NCI-H2029 (cell line): Measurements from ENCODE around the gene FASTKD3.
"Not testable (repeated sequence)": the region's sequence is repeated elsewhere in the genome, so short reads cannot be mapped to it uniquely, and the experiment has no call there.

Source experiments
- DNase-seq: peaks from one replicate; lab custom pipeline; 2025; lab: John Stamatoyannopoulos, UW

Gene FASTKD3

DNA sequence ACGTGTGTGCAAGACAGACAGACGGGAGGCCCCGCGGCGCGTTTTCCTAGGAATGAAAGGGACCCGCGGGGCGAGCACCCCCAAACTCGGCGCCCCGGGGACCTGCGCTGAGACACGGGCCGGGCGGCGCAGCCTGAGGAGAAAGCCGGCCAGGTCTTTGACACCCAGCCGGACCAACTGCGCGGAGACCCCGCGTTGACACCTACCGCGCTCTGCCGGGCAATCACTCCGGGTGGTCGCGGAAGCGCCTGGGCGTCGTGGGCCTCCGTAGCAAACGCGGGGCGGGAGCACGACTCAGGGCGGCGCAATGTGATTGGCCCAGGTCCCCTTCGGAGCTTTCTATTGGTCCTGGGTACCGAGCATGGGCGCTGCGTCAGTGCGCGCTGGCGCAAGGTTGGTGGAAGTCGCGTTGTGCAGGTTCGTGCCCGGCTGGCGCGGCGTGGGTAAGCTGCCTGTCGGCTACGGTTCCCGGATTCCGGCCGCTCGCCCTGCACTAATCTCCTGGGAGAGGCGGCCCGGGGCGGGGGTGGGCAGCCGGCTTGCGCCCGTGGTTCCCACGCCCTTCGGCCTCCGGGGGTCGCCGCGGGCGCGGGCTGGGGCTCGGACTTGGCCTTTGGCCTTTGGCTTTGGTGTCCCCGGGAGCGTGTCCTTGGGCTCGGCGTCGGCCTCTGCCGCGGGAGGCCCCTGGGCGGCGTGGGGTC lies at the start of gene FASTKD3, which contains the start of gene MTRR:
Gene FASTKD3 (minus strand): TSS at position 259 of the 701 bp plus-strand sequence. CDS start 948 bp downstream, outside the sequence.
Gene MTRR (plus strand): TSS at position 376 of the 701 bp plus-strand sequence. CDS start 1,647 bp downstream, outside the sequence.
- DNase-seq, result peak; percentile 91

- DNase-seq, result no peak
Measured at GRCh38 chr5:7917130-7918123, 48.6 kb upstream of the FASTKD3 start.

DNA sequence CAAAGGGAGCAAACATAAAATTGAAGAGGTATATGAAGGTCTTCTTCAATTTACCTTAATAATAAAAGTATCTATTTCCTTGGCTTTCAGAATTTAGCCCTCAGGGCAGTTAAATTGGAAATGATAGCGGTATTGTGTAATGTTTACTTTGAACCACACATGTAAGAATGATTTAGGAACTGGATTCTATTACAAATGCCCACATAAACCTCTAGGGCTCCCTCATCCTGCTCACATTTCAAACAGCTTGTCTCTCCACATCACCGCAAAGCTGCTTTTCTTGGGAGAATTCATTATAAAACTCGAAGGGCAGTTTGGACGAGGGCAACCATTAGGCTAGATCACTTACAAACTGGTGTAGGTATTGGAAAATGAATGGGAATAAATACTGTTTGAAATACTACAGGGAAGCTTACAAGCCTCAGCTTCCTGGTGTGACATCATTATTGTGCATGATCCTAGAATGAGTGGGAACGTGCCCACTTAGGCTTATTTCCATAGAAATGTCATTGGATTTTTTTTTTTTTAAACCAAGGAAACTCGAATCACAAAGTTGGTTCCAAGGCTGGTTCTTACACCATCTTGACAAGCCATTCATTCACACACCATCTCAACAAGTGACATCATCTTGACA lies 47.5 kb upstream of the FASTKD3 start:
- peak; percentile 32 for DNase-seq

GRCh38 chr5:7911429-7911771 lies 42.6 kb upstream of the FASTKD3 start:
- DNase-seq, result not testable (repeated sequence)

DNA sequence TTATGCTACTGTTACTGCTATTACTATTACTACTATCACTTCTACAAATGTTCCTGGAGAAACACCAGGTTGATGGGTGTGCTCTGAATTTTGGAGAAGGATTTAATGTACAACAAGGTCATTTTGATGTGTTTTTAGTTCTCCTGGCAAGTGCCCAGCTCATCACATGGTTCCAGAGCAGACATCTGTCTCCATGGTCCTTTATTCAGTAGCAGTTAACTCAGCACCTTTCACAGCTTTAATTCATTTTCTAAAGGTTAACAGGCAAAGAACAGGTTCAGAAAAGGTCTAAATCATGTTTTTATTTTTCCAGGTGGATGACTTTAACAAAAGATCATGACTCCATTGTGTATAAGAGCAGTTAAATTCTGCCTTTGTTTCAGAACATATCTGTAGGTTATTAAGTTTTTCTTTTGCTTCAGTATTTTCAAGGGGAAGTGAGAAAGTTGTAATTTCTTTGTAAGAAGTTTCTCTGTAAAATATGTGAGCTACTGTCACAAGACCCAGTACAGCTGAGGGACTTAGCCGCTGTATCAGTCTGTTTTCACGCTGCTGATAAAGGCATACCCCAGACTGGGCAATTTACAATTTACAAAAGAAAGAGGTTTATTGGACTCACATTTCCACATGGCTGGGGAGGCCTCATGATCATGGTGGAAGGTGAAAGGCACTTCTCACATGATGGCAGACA lies 42.1 kb upstream of the FASTKD3 start:
- DNase-seq, result no peak

DNA sequence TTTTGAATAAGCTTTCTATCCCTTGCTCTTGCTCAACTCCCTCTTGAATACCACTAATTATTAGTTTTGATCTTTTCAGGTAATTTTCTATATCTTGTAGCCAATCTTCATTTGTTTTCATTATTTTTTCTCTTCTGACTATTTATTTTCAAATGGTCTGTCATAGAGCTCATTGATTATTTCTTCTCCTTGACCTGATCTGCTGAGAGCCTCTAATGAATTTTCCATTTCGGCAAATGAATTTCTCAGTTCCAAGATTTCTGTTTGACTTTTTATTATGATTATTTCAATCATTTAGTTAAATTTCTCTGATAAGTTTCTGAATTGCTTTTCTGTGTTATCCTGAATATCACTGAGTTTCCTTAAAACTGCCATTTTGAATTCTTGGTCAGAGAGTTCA lies 39.5 kb upstream of the FASTKD3 start:
- no peak for DNase-seq

DNA sequence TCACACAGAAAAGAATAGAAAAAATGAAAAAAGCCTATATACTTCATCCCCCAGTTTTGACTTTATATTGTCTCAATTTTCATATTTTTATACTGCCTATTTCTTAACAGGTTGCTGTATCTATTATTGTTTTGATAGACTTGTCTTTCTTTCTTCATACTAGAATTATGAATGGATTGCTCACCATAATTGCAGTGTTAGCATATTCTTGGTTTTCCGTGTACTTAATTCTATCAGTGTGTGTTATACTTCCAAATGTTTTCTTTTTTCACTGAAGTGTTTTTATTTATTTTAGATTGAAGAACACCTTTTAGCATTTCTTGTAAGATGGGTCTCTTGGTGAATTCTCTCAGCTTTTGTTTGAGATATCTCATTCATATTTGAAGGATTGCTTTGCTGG lies 38.8 kb upstream of the FASTKD3 start:
- DNase-seq, result no peak

GRCh38 chr5:7904170-7904569 lies 35.3 kb upstream of the FASTKD3 start:
- no peak for DNase-seq

- DNase-seq, result no peak
Measured at GRCh38 chr5:7902666-7903625, 34.1 kb upstream of the FASTKD3 start.

DNA sequence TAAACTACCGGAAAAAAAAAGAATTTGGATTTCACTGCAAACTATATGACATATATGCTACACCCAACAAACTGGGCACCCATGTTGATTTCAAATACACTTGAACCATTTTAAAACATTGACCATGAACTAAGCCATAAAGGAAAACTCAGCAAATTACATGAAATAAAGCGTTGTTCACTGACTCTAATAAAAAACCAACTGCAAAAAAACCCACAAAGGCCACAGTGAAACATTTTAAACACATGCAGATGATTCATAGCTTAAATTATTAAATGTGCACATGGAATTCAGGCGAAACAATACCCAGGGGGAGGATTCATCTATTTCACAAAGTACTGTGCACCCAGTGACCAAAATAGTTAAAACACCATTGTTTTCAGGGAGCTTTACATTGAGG lies 33.4 kb upstream of the FASTKD3 start:
- no peak for DNase-seq

GRCh38 chr5:7897014-7897600 lies 28.3 kb upstream of the FASTKD3 start:
- DNase-seq, result peak; percentile 7

GRCh38 chr5:7894860-7895259 lies 26.0 kb upstream of the FASTKD3 start:
- no peak for DNase-seq

GRCh38 chr5:7894439-7894838 lies 25.6 kb upstream of the FASTKD3 start:
- DNase-seq, result no peak

DNA sequence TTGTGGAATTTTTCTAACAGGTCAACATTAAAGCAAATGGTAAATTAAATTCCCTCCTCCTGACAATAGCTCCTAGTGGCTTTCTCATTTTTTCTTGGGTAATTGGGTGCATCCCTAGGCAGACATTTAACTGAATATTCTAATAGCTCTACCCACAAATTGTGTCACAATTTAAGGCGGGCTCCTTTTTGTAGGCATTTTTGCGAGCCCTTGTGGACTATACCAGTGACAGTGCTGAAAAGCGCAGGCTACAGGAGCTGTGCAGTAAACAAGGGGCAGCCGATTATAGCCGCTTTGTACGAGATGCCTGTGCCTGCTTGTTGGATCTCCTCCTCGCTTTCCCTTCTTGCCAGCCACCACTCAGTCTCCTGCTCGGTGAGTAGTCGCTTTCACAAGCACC lies 20.1 kb upstream of the FASTKD3 start:
- DNase-seq, result no peak

DNA sequence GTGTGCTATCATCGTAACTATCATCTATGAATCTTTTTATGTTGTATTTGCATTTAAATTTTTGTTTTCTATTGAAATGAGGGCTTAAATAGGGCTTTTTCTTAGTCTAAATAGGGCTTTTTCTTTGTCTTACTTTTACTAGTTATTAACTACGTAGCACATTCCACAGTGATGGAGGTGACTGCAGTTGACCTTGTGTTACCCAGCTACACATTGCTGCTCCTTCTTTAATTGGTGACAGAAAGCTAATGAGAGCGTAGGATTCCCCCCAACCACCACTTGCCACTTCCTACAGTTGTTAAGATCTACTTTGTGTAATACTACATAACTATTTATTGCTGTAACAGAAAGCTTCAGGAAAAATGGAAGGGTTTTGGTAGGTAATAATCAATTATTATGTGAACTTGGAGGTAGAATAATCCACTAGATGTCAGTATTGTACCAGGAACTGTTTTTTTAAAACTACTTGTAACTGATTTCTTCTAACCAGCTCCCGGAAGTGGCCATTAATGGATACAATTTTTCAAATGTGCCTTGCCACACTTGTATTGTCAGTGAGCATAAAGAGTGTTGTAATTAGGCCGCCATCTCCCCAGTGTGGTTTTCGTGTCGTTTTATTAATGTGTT lies 18.1 kb upstream of the FASTKD3 start:
- peak; percentile 70 for DNase-seq

- DNase-seq, result no peak
Measured at GRCh38 chr5:7884491-7885267, 15.8 kb upstream of the FASTKD3 start.

- DNase-seq, result no peak
Measured at GRCh38 chr5:7882926-7883325, 14.1 kb upstream of the FASTKD3 start.

- DNase-seq, result no peak
Measured at GRCh38 chr5:7881816-7882215, 13.0 kb upstream of the FASTKD3 start.

DNA sequence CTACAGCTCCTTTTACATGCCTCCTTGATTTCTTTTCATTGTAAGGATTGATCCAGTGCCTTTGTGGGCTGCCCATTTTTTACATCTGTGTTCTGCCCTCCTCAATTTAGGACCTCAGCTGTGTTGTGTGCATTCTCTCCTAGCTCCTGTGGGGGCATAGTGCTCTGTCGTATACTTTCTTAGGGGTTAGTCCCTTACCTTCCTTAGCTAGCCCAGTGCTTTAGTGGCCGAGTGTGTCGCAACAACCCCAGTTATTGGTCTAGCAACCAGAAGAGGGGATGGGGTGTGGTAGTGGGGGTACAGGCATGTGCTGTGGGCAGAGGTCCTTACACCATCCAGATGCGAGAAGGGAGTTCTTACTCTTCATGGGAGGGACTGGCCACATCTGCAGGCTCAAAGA lies 12.3 kb upstream of the FASTKD3 start:
- DNase-seq, result no peak
